ENCODE measurements around the gene EIF4E.
"Not testable (repeated sequence)": the region's sequence is repeated elsewhere in the genome, so short reads cannot be mapped to it uniquely, and the experiment has no call there.

EIF4E gene, protein sequence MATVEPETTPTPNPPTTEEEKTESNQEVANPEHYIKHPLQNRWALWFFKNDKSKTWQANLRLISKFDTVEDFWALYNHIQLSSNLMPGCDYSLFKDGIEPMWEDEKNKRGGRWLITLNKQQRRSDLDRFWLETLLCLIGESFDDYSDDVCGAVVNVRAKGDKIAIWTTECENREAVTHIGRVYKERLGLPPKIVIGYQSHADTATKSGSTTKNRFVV

DNA sequence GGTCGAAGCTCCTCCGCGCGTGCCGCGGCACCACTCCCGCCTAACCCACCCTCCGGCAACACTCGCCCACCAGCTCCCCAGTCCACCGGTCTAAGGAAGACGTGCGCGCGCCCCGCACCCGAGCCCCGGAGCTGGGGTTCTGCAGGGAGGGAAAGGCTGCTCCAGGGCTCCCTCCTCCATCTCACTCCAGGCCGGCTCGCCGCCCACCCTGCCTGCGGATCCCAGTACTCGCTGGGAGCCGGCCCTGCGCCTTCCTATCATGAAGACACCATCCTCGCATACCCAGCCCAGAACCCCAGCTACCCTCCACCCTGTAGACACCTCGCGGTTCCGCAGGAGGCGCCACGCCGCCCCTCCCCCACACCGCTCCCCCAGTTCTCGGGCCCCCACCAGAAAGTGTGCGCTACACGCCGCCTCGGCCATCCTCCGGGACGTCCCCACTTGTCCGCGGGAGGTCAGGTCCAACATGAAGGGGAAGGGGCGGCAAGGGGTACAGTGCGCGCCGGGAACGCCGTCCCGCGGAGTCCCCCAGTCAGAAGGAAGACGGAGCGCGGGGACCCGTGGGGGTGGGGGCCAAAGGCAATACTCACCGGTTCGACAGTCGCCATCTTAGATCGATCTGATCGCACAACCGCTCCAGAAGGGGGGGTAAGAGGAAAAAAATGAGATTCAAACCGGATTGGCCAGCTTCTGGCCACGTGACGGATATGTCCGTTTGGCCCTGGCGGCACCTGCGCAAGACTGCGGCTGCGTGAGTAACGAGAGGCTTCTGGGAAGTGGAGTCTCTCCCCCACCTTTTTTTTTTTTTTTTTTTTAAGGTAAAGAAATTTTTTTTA is at the start of gene EIF4E:
Gene EIF4E (minus strand): TSS at position 629 of the 836 bp plus-strand sequence. CDS start 21 bp downstream, at position 608.
- DNase-seq (ENCODE audit: low read depth), result peak; percentile 97

DNA sequence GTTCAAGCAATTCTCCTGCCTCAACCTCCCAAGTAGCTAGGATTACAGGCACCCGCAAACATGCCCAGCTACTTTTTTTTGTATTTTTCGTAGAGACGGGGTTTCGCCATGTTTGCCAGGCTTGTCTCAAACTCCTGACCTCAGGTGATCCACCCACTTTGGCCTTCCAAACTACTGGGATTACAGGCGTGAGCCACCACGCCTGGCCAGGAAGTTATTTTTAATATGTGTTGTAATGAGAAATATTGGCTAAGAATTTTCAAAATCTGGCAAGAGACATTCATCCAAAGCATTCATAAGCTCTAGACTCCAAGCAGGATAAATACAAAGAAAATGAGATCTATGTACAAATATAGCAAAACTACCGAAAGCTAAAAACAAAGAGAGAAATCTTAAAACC is 48.6 kb upstream of the EIF4E start:
- DNase-seq (ENCODE audit: low read depth), result no peak

DNA sequence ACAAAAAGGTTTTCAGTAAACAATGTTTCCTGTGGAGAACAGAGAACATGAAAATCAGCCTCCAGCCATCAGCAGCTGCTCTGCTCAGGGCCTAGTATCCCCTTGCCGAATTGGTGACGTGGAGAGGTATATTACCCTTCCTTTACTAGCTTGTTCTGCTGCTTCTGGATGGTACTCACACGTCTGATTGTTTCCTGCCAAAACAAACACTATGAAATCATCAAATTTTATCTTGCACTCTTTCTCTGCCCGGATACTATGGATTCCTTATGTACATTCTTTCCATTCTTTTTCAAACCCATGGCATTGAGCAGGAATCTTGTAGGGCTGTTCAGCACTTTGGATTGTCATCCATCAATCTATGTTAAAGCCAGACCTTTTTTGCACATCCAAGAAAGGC is 47.8 kb upstream of the EIF4E start:
- DNase-seq (ENCODE audit: low read depth), result no peak

DNA sequence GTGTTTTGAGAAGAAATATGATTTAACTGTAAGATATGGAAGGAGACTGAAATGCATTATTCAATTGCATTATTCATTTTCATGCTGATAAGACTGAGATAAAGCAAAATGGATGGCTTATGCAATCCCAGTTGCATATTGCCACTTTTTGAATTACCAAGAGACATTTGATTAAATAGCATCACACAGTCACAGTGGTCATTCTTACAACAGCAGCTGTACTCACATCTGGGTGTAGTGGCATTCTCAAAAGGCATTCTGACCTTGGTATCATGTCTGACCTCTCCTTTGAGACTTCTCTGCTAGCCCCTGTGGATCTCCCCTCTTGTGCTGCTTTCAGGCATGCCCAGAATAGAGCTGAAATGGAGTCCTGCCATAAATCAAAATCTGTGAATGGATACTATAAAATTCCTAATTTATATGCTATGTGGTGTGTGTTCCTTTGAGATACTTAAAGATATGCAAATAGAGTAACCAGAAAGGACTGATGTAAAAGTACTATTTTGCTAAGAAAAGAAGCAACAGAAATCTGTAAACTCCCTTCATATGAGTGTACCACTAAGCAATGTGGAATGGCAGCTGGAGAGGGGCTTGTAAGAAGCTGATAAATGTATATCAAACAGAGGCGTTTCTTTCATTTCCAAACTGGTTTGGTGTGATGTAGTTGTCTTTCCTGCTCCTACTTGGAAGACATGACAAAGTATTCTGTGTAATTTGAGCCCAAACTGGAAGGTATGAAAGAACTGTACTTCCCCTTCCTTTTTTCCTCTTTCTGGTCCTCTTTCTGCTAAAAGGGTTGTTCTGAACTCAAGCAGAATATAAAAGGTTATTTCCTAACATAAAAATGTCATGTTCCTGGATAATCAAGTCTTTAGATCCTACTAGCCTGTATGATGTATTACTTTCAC is 41.2 kb upstream of the EIF4E start:
- no peak for DNase-seq (ENCODE audit: low read depth)

DNA sequence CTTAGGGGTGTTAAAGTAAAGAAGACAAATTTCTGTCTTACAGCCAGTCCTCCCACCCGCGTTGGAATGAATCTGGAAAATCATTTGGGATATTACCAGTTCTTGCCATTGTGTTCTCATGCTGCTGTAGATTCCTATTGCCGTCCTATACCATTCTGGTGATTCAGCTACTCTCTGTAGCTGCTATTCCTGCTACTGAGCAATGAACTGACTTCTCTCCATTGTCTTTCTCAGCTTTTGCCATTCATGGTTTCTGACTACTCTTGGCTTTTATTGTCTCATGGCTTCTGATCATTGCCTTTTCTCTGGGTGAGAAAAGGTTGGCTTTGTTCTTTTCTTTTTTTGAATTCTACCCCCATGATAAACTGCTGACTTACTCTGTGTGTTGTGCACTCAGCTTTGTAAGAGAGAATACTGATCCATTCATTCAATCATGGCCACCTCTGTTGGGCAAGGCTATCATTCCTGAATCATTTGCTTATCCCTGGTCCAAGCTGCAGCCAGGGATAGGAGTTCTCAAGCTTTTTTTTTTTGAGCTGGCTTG is 38.9 kb upstream of the EIF4E start:
- DNase-seq (ENCODE audit: low read depth), result no peak

DNA sequence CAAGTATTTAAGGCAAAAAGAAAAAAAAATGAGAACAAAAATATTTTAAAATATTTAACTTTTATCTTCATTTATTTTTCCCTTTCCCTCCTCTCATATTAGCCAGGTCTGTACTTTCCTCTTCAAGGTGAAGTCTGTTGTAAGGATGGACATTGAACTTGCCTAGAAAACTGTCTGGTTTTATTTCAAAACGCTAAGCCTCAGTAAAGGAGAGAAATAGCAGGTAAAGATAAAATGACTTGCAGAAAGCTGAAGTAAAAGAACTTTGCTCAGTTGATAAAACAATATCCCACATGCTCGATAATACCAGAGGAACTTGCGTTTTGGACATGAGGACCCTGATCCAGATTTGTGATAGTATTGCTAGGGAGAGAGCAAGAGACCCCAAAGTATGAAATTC is 38.0 kb upstream of the EIF4E start:
- DNase-seq (ENCODE audit: low read depth), result no peak

DNA sequence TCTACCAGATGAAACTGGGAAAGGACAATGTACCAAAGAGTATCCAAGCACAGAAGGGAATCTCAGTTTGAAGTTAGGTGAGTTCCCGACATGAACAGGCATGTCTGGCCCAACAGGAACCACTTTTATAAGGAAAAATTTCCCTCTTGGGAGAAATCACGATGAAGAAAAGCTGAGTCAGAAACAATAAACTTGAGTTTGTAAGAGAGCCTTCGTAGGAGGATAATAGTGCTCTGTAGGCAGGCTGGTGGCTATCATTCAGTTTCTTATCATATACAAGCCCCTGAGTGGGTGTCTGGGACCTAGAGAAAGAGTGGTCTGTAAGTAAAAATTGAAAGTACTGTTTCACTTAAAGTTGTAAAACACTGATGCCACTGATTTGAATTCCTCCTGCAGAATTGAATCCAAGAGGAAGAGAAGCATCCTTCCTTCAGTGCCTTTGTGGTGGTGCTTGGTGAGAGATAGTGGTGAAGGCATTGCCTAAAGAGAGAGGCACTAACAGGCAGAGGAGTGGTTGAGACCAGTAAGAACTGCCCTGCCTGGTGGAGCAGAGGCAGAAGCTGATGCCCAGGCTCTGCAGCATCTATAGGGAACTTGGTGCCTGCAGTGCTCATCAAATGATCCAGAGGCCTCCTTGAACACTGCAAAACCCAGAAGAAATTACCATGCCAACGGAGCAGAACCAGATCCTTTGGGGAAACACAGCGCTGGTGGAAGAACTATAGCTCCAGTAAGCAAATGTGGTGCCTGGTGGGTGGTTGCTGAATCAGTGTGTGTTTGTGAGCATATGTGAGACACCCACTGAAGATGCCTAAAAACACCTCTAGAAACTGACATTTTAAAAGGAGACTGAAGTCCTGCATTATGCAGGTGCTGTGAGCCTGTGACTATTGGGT is 34.9 kb upstream of the EIF4E start:
- DNase-seq (ENCODE audit: low read depth), result no peak

DNA sequence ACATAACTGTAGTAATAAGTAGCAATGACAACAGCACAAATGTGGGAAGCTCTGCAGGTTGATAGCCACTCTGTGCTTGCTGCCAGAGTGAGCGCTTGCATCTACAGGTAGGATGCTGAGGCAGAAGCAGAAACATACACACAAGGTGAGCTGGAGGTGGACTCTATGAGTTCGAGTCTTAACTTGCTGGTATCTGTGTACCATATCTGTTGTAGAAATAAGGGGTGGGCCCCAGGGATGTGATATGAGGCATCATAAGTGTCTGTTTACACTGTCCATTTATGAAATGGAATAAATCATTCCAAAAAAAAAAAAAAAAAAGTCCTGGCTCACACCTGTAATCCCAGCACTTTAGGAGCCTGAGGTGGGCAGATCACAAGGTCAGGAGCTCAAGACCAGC is 32.8 kb upstream of the EIF4E start:
- DNase-seq (ENCODE audit: low read depth), result no peak

DNA sequence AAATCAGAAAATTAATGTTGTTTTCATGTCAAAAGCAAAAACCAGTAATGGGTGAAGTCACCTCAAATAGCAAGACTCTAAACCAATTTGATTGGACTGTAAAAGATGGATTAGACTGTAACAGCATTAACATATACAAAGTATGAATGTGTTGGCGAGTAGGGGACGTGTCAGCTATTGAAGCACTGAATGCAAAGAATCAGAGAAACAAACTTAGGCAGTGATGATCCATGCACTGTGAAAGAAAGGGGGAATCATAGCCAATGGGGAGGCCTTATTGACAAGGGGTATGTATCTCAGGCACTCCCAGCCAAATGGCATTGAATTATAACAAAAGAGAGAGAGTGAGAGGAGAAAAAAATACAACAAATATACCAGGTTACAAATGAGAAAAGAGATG is 30.5 kb upstream of the EIF4E start:
- no peak for DNase-seq (ENCODE audit: low read depth)

DNA sequence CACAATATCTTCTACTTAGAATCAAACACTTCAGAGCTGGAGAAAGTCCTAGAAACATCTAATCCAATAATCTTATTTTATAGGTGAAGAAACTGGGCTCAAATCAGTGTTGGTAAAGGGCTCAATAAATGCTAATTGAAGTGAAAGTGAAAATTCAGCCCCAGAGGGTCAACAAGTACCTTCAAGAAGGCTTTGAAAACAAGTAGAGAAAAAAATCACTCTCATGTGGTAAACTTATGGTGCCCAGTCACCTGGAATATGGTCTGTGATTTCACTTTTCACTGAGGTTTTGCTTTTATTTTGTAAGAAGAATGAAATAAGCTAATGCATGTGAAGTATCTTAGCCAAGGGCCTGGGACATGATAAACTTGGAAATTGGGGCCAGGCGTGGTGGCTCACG is 29.1 kb upstream of the EIF4E start:
- no peak for DNase-seq (ENCODE audit: low read depth)

DNA sequence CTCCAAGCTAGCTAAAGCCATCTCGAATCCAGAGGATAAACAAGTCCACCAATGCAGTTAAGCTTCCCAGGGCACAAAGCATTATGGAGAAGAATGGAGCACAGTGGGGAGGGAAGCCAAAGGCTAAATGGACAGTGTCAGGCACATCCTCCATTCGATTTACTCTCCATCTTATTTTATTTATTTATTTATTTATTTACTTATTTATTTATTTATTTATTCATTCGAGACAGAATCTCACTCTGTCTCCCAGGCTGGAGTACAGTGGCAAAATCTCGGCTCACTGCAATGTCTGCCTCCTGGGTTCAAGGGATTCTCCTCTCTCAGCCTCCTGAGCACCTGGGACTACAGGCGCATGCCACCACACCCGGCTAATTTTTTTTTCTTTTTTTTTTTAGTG is 26.3 kb upstream of the EIF4E start:
- DNase-seq (ENCODE audit: low read depth), result no peak

DNA sequence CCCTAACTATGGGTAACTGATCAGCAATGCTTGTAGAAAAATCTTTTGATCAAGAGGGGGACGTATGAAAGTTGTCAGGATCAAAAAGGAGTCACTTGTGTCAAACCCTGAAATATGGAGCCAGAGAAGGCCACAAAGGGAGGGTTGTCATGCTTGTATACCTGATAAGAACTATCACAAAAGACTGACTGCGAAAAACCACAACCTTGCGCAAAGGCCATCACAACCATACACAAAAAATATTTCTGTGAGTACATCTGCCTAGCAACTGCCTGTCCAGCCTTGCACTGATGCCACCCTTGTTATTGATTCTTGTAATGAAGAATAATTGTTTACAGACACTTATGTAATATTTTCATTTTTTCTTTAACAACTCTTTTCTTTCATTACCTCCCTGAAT is 22.8 kb upstream of the EIF4E start:
- no peak for DNase-seq (ENCODE audit: low read depth)

DNA sequence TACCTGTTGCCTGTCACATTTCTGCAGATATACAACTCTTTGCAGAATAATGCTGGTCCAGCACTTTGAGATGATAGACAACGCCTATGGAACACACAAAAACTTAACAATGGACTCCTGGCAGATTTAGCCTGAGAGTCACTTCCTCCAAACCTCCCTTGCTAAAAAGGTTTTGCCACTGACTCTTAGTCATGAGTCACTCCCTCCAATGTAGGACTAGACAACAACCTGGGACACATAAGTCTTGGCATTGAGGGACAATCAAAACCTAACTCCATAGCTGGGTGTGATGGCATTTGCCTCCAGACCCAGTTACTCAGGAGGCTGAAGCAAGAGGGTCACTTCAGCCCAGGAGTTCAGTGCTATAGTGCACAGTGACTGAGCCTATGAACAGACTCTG is 22.0 kb upstream of the EIF4E start:
- DNase-seq (ENCODE audit: low read depth), result no peak

DNA sequence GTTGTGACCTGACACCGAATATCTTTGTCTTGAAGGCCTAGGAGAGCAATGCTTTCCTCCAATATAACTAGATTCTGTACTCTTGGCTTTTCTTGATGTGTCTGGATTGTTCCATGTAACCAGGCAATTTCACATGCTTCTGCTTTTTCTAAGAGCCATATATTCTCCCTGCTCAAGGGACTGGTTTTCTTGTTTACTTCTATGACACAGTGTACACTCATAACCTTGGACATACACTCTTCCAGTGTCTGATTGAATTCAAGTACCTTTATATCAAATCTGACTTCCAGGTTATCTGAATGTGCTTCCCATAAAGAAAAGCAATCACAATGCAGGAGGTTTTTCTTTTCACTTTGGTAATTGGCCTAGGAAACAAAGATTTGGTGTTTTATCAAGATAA is 17.4 kb upstream of the EIF4E start:
- DNase-seq (ENCODE audit: low read depth), result no peak

DNA sequence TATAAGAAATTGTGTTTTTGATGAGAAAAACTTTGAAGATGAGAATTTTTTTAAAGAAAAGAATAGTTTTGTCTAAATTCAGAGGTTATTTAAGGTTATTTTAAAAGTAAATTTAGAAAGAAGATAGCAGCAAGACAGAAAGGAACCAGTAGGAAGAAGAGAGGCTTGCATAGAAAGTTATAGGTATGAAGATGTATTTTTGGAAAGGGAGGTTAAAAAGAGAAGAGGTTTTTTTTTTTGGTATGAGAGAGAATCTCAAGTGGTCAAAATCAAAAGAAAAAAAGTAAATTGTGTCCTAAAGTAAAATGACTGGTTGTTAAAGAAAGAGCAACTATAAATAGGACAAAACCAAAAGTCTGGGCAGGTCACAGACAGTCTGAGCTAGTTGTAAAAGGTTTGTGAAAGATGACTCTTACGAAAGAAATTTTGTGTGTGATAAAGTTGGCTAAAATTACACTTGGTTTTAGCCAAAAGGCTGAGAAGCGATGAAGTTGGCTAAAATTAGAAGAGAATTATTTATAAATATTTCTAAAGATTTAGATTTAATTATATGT is 16.4 kb upstream of the EIF4E start:
- DNase-seq (ENCODE audit: low read depth), result no peak

DNA sequence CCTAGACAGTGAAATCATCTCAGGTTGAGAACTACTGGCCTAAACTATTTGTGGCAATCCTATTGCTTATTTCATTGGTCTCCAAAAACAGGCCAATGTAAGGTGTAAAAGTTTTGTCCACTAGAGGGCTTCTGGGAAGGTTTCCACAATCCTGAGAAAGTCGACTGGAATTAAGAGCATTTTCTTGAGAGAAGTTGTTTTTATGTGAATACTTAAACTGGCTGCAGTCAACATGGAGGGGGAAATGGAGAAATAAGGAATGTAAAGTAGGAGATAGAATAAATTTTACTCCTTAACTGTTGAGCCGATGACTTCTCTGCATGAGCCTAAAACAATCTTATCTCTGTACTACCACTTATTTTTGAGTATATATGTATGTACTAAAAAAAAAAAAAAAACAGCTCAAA is 11.0 kb upstream of the EIF4E start:
- peak; percentile 46 for DNase-seq (ENCODE audit: low read depth)

DNA sequence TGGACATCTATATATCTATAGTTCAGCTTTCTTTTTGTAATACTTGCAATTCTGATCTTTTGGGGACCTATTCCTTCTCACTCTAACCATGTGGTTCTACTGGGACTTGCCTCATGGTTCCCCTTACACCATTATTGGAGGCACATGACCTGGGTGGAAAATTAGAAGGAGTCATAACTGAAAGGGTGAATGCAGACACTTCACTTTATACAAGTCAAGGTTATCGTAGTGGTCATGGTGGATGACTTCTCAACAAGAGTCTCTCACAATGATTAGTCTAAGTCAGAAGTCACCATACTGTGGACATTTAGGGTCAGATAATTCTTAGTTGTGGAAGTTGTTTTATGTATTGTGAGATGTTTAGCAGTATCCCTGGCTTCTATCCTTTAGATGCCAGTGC is 10.5 kb upstream of the EIF4E start:
- DNase-seq (ENCODE audit: low read depth), result no peak

DNA sequence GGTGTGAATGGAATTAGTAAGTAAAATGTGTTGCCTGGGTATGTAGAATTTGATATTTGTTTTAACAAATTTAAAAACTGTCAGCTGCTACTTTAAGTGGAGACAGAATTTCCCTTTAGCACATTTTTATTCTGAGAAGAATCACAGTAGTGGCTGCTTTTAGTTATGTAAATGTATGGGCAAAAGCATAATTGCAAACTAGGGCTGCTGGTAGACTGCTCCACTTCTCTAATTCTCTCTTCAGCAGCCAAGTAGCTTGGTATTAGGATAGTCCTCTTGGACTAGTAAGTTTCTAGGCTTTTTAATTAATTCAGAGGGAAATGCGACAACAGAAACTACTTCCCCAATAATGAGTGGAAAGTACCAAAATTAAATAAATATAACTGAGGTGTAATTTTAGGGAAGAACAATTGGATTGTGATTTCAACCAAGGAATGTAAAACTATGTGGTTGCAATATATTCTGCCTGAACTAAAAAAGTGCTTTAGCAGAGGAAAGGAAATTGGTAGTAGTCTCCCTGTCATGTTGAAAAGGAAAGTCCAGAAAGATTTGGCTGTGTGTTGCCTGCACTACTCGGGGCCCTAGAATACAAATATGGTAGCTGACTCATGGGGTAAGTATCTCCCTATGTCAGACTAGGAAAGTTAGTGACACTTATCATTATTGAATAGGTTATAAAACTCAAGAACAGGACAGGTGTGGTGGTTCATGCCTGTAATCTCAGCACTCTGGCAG is 9.2 kb upstream of the EIF4E start:
- DNase-seq (ENCODE audit: low read depth), result no peak

DNA sequence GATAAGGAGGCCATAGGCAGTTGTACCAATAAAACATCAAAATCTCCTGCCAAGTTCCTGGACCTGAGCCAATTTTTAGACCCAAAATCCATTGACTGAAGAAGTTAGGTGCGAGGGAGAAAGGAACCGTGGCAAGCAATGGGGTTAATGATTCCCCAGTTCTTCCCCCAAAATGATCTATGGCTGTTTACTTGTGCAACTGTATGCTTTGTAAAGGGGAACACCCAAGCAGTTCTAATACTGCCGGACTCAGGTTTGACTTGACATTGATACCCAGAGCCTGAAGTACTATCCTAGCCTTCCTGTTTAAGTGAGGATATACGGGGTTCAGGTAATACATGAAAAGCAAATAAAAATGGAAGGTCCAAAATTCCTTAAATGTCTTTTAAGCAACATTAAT is 6.7 kb upstream of the EIF4E start:
- DNase-seq (ENCODE audit: low read depth), result no peak

DNA sequence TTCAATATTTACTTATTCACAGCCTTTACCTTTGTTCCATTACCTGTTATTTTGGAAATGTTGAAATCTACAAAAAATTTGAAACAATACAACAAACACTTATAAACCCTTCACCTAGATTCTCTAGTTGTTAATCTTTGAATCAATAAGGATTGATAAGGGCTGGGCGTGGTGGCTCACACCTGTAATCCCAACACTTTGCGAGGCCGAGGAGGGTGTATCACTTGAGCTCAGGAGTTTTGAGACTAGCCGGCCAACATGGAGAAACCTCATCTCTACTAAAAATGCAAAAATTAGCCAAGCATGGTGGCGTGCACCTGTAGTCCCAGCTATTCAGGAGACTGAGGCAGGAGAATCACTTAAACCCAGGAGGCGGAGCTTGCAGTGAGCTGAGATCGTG is 5.9 kb upstream of the EIF4E start:
- not testable (repeated sequence) for DNase-seq (ENCODE audit: low read depth)

All from GM04504 (cell line).